Uterus (tissue), 4 donors: ENCODE results near the gene DLG4. TPM values are rescaled to one million over a fixed set of nuclear protein-coding genes. Genes with fewer than 3 reads are reported as not detected.

ENCODE experiments used
- DNase-seq, 2 donors: peaks; one replicate each; pipeline ENCODE4 v3.0.0-alpha.2; 2019 to 2020
- H3K27ac ChIP-seq, 2 donors: fragments of 200-600 bp; sonication (generic); 1 replicate in 1 of 2; 2 replicates in 1 of 2; pipeline ENCODE4 v1.5.1; 2016 to 2018
- H3K27me3 ChIP-seq, 2 donors: fragments of 200-600 bp; sonication (generic); one replicate each; pipeline ENCODE4 v1.5.1; 2018 to 2019; ENCODE audit warnings: control low read depth in 1 of 2
- H3K36me3 ChIP-seq, 2 donors: fragments of 200-600 bp; sonication (generic); one replicate each; pipeline ENCODE4 v1.5.1; 2019; ENCODE audit warnings: control low read depth in 1 of 2
- H3K4me1 ChIP-seq, 2 donors: fragments of 200-600 bp; sonication (generic); one replicate each; pipeline ENCODE4 v1.5.1; 2018 to 2019; ENCODE audit warnings: control low read depth in 1 of 2
- H3K4me3 ChIP-seq, 2 donors: fragments of 200-600 bp; sonication (generic); 1 replicate in 1 of 2; 2 replicates in 1 of 2; pipeline ENCODE4 v1.5.1; 2018 to 2019; ENCODE audit warnings: mild to moderate bottlenecking in 1 of 2
- H3K9me3 ChIP-seq, 2 donors: fragments of 200-600 bp; sonication (generic); one replicate each; pipeline ENCODE4 v1.5.1; 2019; ENCODE audit warnings: control low read depth in 1 of 2
- CTCF ChIP-seq, 4 experiments: fragments of 200-600 bp in 2 of 4; fragments of 450-650 bp in 2 of 4; sonication (generic) in 2 of 4; IDR thresholded peaks; one replicate each; pipeline ENCODE4 v1.5.1; 2016 to 2019; ENCODE audit warnings: antibody characterized with exemption in 4 of 4, mild to moderate bottlenecking in 2 of 4, moderate library complexity in 1 of 4
- POLR2A ChIP-seq, 2 donors: fragments of 450-650 bp; IDR thresholded peaks; one replicate each; pipeline ENCODE4 v1.6.1; 2016; ENCODE audit warnings: antibody characterized with exemption in 2 of 2, mild to moderate bottlenecking in 1 of 2, moderate library complexity in 1 of 2
- intact Hi-C: fragments of 100-400 bp; cut with DNase I; formaldehyde crosslinking; loops from one replicate; pipeline ENCODE4 v1.15.1; 2023; ENCODE audit warnings: low total_unique reads
- total RNA-seq, 4 donors: library from RNA; depleted of rRNA in 3 of 4; stranded (reverse); fragments of >200 nt in 3 of 4; gene quantifications; one replicate each; pipeline versions ENCODE4 v1.1.0 to v1.2.4, GENCODE V29; 2014 to 2023
- donor health status: DM: yes; HTN: yes; CAD: no.

The DLG4 gene
- total RNA-seq, 4 donors from 2014 or later, result 22.8 to 64.0 (median 48.4) TPM

GRCh38 chr17:7259555-7259889, 39.9 kb upstream of the DLG4 start:
- TF ChIP-seq CTCF (IDR thresholded peaks at IDR 0.05) (no peak), POLR2A (IDR thresholded peaks at IDR 0.05) (no peak)
- no peak overlapping the region for H3K4me3 ChIP-seq
- no peak overlapping the region for H3K27ac ChIP-seq
- peaks cover 21 to 27% of the 10 kb centered on the region in 2 donors for H3K27me3 ChIP-seq
- intact Hi-C loops, result no loop called here
- H3K4me1 ChIP-seq, result no peaks in the 10 kb centered on the region
- H3K9me3 ChIP-seq, result no peaks in the 10 kb centered on the region
- DNase-seq, result no peak
- no peaks in the 10 kb centered on the region for H3K36me3 ChIP-seq

GRCh38 chr17:7258731-7259554, 39.3 kb upstream of the DLG4 start:
- no peaks in the 10 kb centered on the region for H3K9me3 ChIP-seq
- DNase-seq, result no peak
- H3K27me3 ChIP-seq, result peaks cover 21 to 26% of the 10 kb centered on the region in 2 donors
- no peak for TF ChIP-seq POLR2A (IDR thresholded peaks at IDR 0.05)
- no peak for TF ChIP-seq CTCF (IDR thresholded peaks at IDR 0.05)
- no peaks in the 10 kb centered on the region for H3K36me3 ChIP-seq
- H3K4me3 ChIP-seq, result no peak overlapping the region
- H3K27ac ChIP-seq, result no peak overlapping the region
- intact Hi-C loops, result no loop called here
- H3K4me1 ChIP-seq, result no peaks in the 10 kb centered on the region

- no peaks in the 10 kb centered on the region for H3K36me3 ChIP-seq
- peaks cover 8 to 11% of the 10 kb centered on the region in 2 donors for H3K27me3 ChIP-seq
- intact Hi-C loops, result no loop called here
- H3K9me3 ChIP-seq, result no peaks in the 10 kb centered on the region
- peaks cover 0 to 6% of the 10 kb centered on the region in 2 donors for H3K4me1 ChIP-seq
- TF ChIP-seq CTCF (IDR thresholded peaks at IDR 0.05) (no peak), POLR2A (IDR thresholded peaks at IDR 0.05) (no peak)
- no peak for DNase-seq
- no peak overlapping the region for H3K4me3 ChIP-seq
- no peak overlapping the region for H3K27ac ChIP-seq
Measured at GRCh38 chr17:7256766-7257456, 37.3 kb upstream of the DLG4 start.

- intact Hi-C loops, result no loop called here
- no peak for TF ChIP-seq POLR2A (IDR thresholded peaks at IDR 0.05)
- no peak for TF ChIP-seq CTCF (IDR thresholded peaks at IDR 0.05)
- no peak for DNase-seq
- no peaks in the 10 kb centered on the region for H3K9me3 ChIP-seq
- peaks cover 0 to 18% of the 10 kb centered on the region in 2 donors for H3K4me1 ChIP-seq
- H3K27me3 ChIP-seq, result no peaks in the 10 kb centered on the region
- H3K27ac ChIP-seq, result no peak overlapping the region
- H3K36me3 ChIP-seq, result no peaks in the 10 kb centered on the region
- H3K4me3 ChIP-seq, result no peak overlapping the region
Measured at GRCh38 chr17:7254511-7254910, 34.9 kb upstream of the DLG4 start.

- H3K4me3 ChIP-seq, result peak overlapping the region; percentile 68 to 73
- H3K4me1 ChIP-seq, result peaks cover 0 to 21% of the 10 kb centered on the region in 2 donors
- DNase-seq, result no peak
- H3K27me3 ChIP-seq, result no peaks in the 10 kb centered on the region
- H3K36me3 ChIP-seq, result no peaks in the 10 kb centered on the region
- H3K27ac ChIP-seq, result peak overlapping the region; percentile 97 to 98
- TF ChIP-seq CTCF (IDR thresholded peaks at IDR 0.05) (no peak), POLR2A (IDR thresholded peaks at IDR 0.05) (no peak)
- no peaks in the 10 kb centered on the region for H3K9me3 ChIP-seq
- intact Hi-C loops, result no loop called here
Measured at GRCh38 chr17:7253082-7253481, 33.4 kb upstream of the DLG4 start.
